WTC11 (cell line): ENCODE measurements around the gene PPM1D. TPM values are rescaled to one million over a fixed set of nuclear protein-coding genes. Genes with fewer than 3 reads are reported as not detected.

Experiments
- ATAC-seq: fragments of 200-7000 bp; cut with Tn5 transposase; 2 replicates; pipeline ENCODE4 v1.10.0; 2021; ENCODE audit warnings: mild to moderate bottlenecking, moderate library complexity
- CTCF ChIA-PET: fragments of 300-600 bp; sonication (Branson Sonifier 250); formaldehyde crosslinking; loops from one replicate; lab custom pipeline; 2021; ENCODE audit warnings: antibody characterized with exemption; lab: Charles Lee
- POLR2A ChIA-PET: fragments of 350-600 bp; sonication (Branson Sonifier 250); formaldehyde crosslinking; loops from one replicate; lab custom pipeline; 2021; ENCODE audit warnings: antibody characterized with exemption; lab: Charles Lee
- DNase-seq: peaks from one replicate; pipeline ENCODE4 v3.0.0; 2021; ENCODE audit warnings: low spot score
- H3K27ac Mint-ChIP-seq: 2 replicates; pipeline ENCODE4 v1.8.0; 2021; ENCODE audit warnings: mixed read lengths
- H3K27me3 Mint-ChIP-seq: 2 replicates; pipeline ENCODE4 v1.8.0; 2021; ENCODE audit warnings: low read depth, mild to moderate bottlenecking, moderate library complexity, mixed read lengths
- H3K36me3 Mint-ChIP-seq: 2 replicates; pipeline ENCODE4 v1.8.0; 2021; ENCODE audit warnings: mixed read lengths
- H3K4me1 Mint-ChIP-seq: 2 replicates; pipeline ENCODE4 v1.8.0; 2022; ENCODE audit warnings: mixed read lengths
- H3K4me3 Mint-ChIP-seq: 2 replicates; pipeline ENCODE4 v1.8.0; 2021; ENCODE audit warnings: mild to moderate bottlenecking, moderate library complexity, mixed read lengths
- H3K9me3 Mint-ChIP-seq: 2 replicates; pipeline ENCODE4 v1.8.0; 2021; ENCODE audit warnings: mixed read lengths
- CBFB ChIP-seq: sonication (generic); formaldehyde crosslinking; IDR thresholded peaks from 2 replicates; pipeline ENCODE4 v1.8.1; 2022; ENCODE audit warnings: mild to moderate bottlenecking, low read depth, missing genetic modification reagents
- GABPB1 ChIP-seq: sonication (generic); formaldehyde crosslinking; IDR thresholded peaks from 2 replicates; pipeline ENCODE4 v1.8.1; 2023; ENCODE audit warnings: mild to moderate bottlenecking, missing genetic modification reagents
- NR2C2 ChIP-seq: sonication (generic); formaldehyde crosslinking; IDR thresholded peaks from 2 replicates; pipeline ENCODE4 v1.8.0; 2022; ENCODE audit warnings: mild to moderate bottlenecking, missing genetic modification reagents
- NR3C1 ChIP-seq: sonication (generic); formaldehyde crosslinking; conservative IDR thresholded peaks from 2 replicates; pipeline ENCODE4 v1.8.1; 2023; ENCODE audit warnings: low read depth, mild to moderate bottlenecking, missing genetic modification reagents
- TEAD1 ChIP-seq: sonication (generic); formaldehyde crosslinking; IDR thresholded peaks from 2 replicates; pipeline ENCODE4 v1.8.0; 2022; ENCODE audit warnings: mild to moderate bottlenecking, missing genetic modification reagents
- ZNF138 ChIP-seq: sonication (generic); formaldehyde crosslinking; conservative IDR thresholded peaks from 2 replicates; pipeline ENCODE4 v1.8.1; 2022; ENCODE audit warnings: mild to moderate bottlenecking, moderate library complexity, missing genetic modification reagents
- ZNF317 ChIP-seq: sonication (generic); formaldehyde crosslinking; IDR thresholded peaks from 2 replicates; pipeline ENCODE4 v1.8.1; 2023; ENCODE audit warnings: low read depth, mild to moderate bottlenecking, moderate library complexity, missing genetic modification reagents, borderline replicate concordance
- total RNA-seq: library from RNA; stranded (reverse); gene quantifications from 3 replicates; pipeline ENCODE4 v1.2.3, GENCODE V29; 2021
- TF ChIP-seq, protein P1 (sequence below): sonication (generic); formaldehyde crosslinking; IDR thresholded peaks from 2 replicates; pipeline ENCODE4 v1.8.1; 2022; ENCODE audit warnings: low read depth, mild to moderate bottlenecking, moderate library complexity, missing genetic modification reagents, borderline replicate concordance
- TF ChIP-seq, protein P2 (sequence below): fragments of 200-600 bp; IDR thresholded peaks from 2 replicates; pipeline ENCODE4 v1.8.0; 2022; ENCODE audit warnings: antibody characterized with exemption
- TF ChIP-seq, protein P3 (sequence below): fragments of 250-450 bp; sonication (Bioruptor Pico); IDR thresholded peaks from 2 replicates; pipeline ENCODE4 v1.9.0; 2021; ENCODE audit warnings: mild to moderate bottlenecking, borderline replicate concordance
- TF ChIP-seq, protein P4 (sequence below): fragments of 250-450 bp; sonication (Bioruptor Pico); IDR thresholded peaks from 2 replicates; pipeline ENCODE4 v2.1.2; 2022; ENCODE audit warnings: mild to moderate bottlenecking, moderate library complexity
- TF ChIP-seq, protein P5 (sequence below): sonication (generic); formaldehyde crosslinking; IDR thresholded peaks from 2 replicates; pipeline ENCODE4 v1.8.1; 2023; ENCODE audit warnings: mild to moderate bottlenecking, missing genetic modification reagents
- TF ChIP-seq, protein P6 (sequence below): sonication (generic); formaldehyde crosslinking; IDR thresholded peaks from 2 replicates; pipeline ENCODE4 v1.8.0; 2022; ENCODE audit warnings: missing genetic modification reagents
- TF ChIP-seq, protein P7 (sequence below): sonication (generic); formaldehyde crosslinking; IDR thresholded peaks from 2 replicates; pipeline ENCODE4 v1.8.0; 2023; ENCODE audit warnings: mild to moderate bottlenecking, missing genetic modification reagents

Gene PPM1D
- total RNA-seq, 1 experiment from 2014 or later = 20.4 TPM

DNA sequence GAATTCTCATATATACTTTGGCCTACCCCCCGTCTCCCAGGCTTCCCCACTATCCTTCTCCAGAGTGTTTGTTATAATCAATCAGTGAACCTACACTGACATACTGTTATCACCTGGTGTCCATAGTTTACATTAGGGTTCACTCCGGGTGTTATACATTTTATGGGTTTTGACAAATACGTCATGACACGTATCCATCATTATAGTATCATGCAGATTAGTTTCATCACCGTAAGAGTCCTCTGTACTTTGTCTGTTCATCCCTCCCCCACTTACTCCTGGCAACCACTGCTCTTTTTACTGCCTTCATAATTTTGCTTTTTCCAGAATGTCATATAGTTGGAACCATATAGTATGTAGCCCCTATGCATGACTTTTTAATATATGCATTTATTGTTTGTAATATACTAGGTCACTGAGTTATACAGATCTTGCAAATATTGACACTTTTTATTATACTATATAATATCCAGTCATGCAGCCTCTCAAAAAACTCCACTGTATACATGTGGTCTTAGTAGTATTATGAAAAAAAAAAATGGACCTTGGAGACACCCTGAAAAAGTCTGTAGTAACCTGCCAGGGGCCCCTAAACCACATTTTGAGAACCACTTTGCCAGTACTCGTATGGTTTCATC is 28.4 kb downstream of the PPM1D start:
- Mint-ChIP-seq H3K27me3 (no peaks in the 10 kb centered on the region), H3K9me3 (no peaks in the 10 kb centered on the region), H3K36me3 (no peaks in the 10 kb centered on the region), H3K4me1 (no peaks in the 10 kb centered on the region), H3K4me3 (no peak overlapping the region), H3K27ac (no peak overlapping the region)
- TF ChIP-seq ZNF317 (no peak), NR2C2 (CRISPR knock-in tag) (no peak), GABPB1 (no peak), TEAD1 (no peak), NR3C1 (CRISPR knock-in tag) (no peak), CBFB (CRISPR knock-in tag) (no peak)
- TF ChIP-seq, protein P1, sequence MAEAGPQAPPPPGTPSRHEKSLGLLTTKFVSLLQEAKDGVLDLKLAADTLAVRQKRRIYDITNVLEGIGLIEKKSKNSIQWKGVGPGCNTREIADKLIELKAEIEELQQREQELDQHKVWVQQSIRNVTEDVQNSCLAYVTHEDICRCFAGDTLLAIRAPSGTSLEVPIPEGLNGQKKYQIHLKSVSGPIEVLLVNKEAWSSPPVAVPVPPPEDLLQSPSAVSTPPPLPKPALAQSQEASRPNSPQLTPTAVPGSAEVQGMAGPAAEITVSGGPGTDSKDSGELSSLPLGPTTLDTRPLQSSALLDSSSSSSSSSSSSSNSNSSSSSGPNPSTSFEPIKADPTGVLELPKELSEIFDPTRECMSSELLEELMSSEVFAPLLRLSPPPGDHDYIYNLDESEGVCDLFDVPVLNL = no peak
- TF ChIP-seq, protein P2, sequence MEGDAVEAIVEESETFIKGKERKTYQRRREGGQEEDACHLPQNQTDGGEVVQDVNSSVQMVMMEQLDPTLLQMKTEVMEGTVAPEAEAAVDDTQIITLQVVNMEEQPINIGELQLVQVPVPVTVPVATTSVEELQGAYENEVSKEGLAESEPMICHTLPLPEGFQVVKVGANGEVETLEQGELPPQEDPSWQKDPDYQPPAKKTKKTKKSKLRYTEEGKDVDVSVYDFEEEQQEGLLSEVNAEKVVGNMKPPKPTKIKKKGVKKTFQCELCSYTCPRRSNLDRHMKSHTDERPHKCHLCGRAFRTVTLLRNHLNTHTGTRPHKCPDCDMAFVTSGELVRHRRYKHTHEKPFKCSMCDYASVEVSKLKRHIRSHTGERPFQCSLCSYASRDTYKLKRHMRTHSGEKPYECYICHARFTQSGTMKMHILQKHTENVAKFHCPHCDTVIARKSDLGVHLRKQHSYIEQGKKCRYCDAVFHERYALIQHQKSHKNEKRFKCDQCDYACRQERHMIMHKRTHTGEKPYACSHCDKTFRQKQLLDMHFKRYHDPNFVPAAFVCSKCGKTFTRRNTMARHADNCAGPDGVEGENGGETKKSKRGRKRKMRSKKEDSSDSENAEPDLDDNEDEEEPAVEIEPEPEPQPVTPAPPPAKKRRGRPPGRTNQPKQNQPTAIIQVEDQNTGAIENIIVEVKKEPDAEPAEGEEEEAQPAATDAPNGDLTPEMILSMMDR = no peak
- TF ChIP-seq, protein P3, sequence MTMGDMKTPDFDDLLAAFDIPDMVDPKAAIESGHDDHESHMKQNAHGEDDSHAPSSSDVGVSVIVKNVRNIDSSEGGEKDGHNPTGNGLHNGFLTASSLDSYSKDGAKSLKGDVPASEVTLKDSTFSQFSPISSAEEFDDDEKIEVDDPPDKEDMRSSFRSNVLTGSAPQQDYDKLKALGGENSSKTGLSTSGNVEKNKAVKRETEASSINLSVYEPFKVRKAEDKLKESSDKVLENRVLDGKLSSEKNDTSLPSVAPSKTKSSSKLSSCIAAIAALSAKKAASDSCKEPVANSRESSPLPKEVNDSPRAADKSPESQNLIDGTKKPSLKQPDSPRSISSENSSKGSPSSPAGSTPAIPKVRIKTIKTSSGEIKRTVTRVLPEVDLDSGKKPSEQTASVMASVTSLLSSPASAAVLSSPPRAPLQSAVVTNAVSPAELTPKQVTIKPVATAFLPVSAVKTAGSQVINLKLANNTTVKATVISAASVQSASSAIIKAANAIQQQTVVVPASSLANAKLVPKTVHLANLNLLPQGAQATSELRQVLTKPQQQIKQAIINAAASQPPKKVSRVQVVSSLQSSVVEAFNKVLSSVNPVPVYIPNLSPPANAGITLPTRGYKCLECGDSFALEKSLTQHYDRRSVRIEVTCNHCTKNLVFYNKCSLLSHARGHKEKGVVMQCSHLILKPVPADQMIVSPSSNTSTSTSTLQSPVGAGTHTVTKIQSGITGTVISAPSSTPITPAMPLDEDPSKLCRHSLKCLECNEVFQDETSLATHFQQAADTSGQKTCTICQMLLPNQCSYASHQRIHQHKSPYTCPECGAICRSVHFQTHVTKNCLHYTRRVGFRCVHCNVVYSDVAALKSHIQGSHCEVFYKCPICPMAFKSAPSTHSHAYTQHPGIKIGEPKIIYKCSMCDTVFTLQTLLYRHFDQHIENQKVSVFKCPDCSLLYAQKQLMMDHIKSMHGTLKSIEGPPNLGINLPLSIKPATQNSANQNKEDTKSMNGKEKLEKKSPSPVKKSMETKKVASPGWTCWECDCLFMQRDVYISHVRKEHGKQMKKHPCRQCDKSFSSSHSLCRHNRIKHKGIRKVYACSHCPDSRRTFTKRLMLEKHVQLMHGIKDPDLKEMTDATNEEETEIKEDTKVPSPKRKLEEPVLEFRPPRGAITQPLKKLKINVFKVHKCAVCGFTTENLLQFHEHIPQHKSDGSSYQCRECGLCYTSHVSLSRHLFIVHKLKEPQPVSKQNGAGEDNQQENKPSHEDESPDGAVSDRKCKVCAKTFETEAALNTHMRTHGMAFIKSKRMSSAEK (CRISPR knock-in tag) = no peak
- ATAC-seq (no peak), DNase-seq (no peak)
- ChIA-PET CTCF (no interaction called here), POLR2A (no interaction called here)

DNA sequence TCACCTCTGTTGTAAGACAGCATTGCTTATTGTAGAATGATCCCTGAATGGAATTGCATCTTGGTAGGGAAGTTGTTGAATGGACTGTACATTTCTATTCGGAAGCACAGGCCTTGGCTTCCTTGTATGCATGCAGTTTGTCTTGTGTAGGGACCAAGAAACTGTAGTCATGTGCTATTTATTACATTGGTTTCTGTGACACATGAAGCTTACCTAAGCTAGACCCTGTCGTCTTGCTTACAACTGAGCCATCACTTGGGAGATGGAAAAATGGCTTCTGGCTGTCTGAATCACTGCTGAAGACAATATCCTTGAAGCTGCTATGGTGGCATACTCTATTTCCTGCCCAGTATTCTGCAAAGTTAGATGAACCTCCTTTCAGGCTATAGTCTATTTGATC is 29.1 kb downstream of the PPM1D start:
- no peaks in the 10 kb centered on the region for H3K9me3 Mint-ChIP-seq
- 0 out of 2 replicates have a peak overlapping the region, but pooled peaks have one; percentile 57 for H3K27ac Mint-ChIP-seq
- POLR2A ChIA-PET = no interaction called here
- TF ChIP-seq, protein P4, sequence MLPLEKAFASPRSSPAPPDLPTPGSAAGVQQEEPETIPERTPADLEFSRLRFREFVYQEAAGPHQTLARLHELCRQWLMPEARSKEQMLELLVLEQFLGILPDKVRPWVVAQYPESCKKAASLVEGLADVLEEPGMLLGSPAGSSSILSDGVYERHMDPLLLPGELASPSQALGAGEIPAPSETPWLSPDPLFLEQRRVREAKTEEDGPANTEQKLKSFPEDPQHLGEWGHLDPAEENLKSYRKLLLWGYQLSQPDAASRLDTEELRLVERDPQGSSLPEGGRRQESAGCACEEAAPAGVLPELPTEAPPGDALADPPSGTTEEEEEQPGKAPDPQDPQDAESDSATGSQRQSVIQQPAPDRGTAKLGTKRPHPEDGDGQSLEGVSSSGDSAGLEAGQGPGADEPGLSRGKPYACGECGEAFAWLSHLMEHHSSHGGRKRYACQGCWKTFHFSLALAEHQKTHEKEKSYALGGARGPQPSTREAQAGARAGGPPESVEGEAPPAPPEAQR (CRISPR knock-in tag) = no peak
- TF ChIP-seq ZNF138 (CRISPR knock-in tag) = no peak
- peaks cover 2% of the 10 kb centered on the region; the same call in 1 of the 2 replicates for H3K36me3 Mint-ChIP-seq
- DNase-seq (no peak), ATAC-seq (no peak)
- H3K4me1 Mint-ChIP-seq = no peaks in the 10 kb centered on the region
- CTCF ChIA-PET = no interaction called here
- no peaks in the 10 kb centered on the region for H3K27me3 Mint-ChIP-seq
- H3K4me3 Mint-ChIP-seq = no peak overlapping the region

DNA sequence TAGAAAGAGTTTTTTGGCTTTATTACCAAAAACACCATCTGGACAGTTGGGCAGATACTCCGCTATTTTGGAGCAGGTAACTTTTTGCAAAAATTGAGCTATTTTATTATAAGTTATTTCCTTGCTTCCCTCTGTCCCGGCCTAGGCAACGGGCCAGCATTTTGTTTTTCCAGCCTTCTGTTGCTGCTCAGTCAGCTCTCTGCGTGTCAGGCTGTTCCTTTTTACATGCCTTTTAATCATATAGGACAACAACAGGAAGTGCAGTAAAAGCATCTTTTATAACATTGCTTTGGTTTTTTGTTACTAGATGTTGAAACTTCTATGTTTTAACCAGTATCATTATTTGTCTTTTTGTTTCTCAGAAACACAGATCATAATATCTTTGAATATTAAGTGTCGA is 30.4 kb downstream of the PPM1D start:
- ChIA-PET POLR2A (no interaction called here), CTCF (interaction anchor here (0.7 to 1.3 kb wide), 2 partner anchors 10 to 60 kb away, joined by 3 to 5 read pairs; no protein-coding TSS in a partner anchor)
- ATAC-seq = no peak
- no peak overlapping the region for H3K27ac Mint-ChIP-seq
- H3K4me3 Mint-ChIP-seq = no peak overlapping the region
- no peak for DNase-seq
- no peaks in the 10 kb centered on the region for H3K27me3 Mint-ChIP-seq
- no peaks in the 10 kb centered on the region for H3K9me3 Mint-ChIP-seq
- H3K36me3 Mint-ChIP-seq = peaks cover 4% of the 10 kb centered on the region
- no peaks in the 10 kb centered on the region for H3K4me1 Mint-ChIP-seq
- TF ChIP-seq, protein P5, sequence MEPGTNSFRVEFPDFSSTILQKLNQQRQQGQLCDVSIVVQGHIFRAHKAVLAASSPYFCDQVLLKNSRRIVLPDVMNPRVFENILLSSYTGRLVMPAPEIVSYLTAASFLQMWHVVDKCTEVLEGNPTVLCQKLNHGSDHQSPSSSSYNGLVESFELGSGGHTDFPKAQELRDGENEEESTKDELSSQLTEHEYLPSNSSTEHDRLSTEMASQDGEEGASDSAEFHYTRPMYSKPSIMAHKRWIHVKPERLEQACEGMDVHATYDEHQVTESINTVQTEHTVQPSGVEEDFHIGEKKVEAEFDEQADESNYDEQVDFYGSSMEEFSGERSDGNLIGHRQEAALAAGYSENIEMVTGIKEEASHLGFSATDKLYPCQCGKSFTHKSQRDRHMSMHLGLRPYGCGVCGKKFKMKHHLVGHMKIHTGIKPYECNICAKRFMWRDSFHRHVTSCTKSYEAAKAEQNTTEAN = no peak
- TF ChIP-seq, protein P6, sequence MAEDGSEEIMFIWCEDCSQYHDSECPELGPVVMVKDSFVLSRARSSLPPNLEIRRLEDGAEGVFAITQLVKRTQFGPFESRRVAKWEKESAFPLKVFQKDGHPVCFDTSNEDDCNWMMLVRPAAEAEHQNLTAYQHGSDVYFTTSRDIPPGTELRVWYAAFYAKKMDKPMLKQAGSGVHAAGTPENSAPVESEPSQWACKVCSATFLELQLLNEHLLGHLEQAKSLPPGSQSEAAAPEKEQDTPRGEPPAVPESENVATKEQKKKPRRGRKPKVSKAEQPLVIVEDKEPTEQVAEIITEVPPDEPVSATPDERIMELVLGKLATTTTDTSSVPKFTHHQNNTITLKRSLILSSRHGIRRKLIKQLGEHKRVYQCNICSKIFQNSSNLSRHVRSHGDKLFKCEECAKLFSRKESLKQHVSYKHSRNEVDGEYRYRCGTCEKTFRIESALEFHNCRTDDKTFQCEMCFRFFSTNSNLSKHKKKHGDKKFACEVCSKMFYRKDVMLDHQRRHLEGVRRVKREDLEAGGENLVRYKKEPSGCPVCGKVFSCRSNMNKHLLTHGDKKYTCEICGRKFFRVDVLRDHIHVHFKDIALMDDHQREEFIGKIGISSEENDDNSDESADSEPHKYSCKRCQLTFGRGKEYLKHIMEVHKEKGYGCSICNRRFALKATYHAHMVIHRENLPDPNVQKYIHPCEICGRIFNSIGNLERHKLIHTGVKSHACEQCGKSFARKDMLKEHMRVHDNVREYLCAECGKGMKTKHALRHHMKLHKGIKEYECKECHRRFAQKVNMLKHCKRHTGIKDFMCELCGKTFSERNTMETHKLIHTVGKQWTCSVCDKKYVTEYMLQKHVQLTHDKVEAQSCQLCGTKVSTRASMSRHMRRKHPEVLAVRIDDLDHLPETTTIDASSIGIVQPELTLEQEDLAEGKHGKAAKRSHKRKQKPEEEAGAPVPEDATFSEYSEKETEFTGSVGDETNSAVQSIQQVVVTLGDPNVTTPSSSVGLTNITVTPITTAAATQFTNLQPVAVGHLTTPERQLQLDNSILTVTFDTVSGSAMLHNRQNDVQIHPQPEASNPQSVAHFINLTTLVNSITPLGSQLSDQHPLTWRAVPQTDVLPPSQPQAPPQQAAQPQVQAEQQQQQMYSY (CRISPR knock-in tag) = no peak
- TF ChIP-seq, protein P7, sequence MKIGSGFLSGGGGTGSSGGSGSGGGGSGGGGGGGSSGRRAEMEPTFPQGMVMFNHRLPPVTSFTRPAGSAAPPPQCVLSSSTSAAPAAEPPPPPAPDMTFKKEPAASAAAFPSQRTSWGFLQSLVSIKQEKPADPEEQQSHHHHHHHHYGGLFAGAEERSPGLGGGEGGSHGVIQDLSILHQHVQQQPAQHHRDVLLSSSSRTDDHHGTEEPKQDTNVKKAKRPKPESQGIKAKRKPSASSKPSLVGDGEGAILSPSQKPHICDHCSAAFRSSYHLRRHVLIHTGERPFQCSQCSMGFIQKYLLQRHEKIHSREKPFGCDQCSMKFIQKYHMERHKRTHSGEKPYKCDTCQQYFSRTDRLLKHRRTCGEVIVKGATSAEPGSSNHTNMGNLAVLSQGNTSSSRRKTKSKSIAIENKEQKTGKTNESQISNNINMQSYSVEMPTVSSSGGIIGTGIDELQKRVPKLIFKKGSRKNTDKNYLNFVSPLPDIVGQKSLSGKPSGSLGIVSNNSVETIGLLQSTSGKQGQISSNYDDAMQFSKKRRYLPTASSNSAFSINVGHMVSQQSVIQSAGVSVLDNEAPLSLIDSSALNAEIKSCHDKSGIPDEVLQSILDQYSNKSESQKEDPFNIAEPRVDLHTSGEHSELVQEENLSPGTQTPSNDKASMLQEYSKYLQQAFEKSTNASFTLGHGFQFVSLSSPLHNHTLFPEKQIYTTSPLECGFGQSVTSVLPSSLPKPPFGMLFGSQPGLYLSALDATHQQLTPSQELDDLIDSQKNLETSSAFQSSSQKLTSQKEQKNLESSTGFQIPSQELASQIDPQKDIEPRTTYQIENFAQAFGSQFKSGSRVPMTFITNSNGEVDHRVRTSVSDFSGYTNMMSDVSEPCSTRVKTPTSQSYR (CRISPR knock-in tag) = no peak
